Measurements from ENCODE around the gene MRPS15. TPM values are rescaled to one million over a fixed set of nuclear protein-coding genes. Genes with fewer than 3 reads are reported as not detected.

Gene MRPS15
- polyA plus RNA-seq, 3 donors: 36.2 to 68.1 (median 66.4) TPM

- Histone ChIP-seq H3K27ac (ENCODE audit: low read depth in 1 of 2, low read length in 2 of 2) (peak overlapping the region in 1 of 2 donors; percentile 29), H3K4me1 (ENCODE audit: control insufficient read depth in 1 of 2, insufficient read depth in 2 of 2, low read length in 2 of 2) (peaks cover 29 to 38% of the 10 kb centered on the region in 2 donors), H3K9me3 (replicated peaks in 1 of 2; ENCODE audit: control insufficient read depth in 1 of 2, insufficient read depth in 1 of 2, low read length in 2 of 2) (no peaks in the 10 kb centered on the region), H3K4me3 (replicated peaks in 1 of 3; ENCODE audit: low read depth in 2 of 3, low read length in 3 of 3) (no peak overlapping the region), H4K20me1 (ENCODE audit: insufficient read depth, low read length) (peaks cover 87% of the 10 kb centered on the region), H3K79me2 (ENCODE audit: insufficient read depth, low read length) (peaks cover 48% of the 10 kb centered on the region), H3K4me2 (replicated peaks; ENCODE audit: extremely low read depth, low read length, poor library complexity, severe bottlenecking) (no peak overlapping the region), H3K9ac (ENCODE audit: insufficient read depth, low read length, poor library complexity, severe bottlenecking) (no peak overlapping the region), H2AFZ (ENCODE audit: insufficient read depth, low read depth, low read length, poor library complexity, severe bottlenecking) (no peak overlapping the region), H3K36me3 (replicated peaks in 1 of 2; ENCODE audit: control insufficient read depth in 1 of 2, insufficient read depth in 2 of 2, low read length in 2 of 2) (peaks cover 82 to 93% of the 10 kb centered on the region in 2 donors), H3K27me3 (ENCODE audit: control insufficient read depth in 2 of 2, insufficient read depth in 2 of 2, low read length in 2 of 2) (no peaks in the 10 kb centered on the region)
- no peak for DNase-seq
- Mint-ChIP-seq H3K4me1 (peaks cover 37% of the 10 kb centered on the region), H3K9me3 (peaks cover 0 to 1% (median 0%) of the 10 kb centered on the region in 7 donors), H3K27ac (peak overlapping the region in 4 of 7 donors; percentile 19 to 88 (median 57)), H3K36me3 (peaks cover 81 to 99% of the 10 kb centered on the region in 2 donors), H3K27me3 (ENCODE audit: low read depth in 3 of 3) (peaks cover 0 to 1% (median 0%) of the 10 kb centered on the region in 3 donors), H3K4me3 (no peak overlapping the region)
- 100% methylated on average over 3 of the region's 5 CpGs for WGBS (ENCODE audit: insufficient coverage)
- intact Hi-C loops (cut with micrococcal nuclease): no loop called here
- TF ChIP-seq, protein P1, sequence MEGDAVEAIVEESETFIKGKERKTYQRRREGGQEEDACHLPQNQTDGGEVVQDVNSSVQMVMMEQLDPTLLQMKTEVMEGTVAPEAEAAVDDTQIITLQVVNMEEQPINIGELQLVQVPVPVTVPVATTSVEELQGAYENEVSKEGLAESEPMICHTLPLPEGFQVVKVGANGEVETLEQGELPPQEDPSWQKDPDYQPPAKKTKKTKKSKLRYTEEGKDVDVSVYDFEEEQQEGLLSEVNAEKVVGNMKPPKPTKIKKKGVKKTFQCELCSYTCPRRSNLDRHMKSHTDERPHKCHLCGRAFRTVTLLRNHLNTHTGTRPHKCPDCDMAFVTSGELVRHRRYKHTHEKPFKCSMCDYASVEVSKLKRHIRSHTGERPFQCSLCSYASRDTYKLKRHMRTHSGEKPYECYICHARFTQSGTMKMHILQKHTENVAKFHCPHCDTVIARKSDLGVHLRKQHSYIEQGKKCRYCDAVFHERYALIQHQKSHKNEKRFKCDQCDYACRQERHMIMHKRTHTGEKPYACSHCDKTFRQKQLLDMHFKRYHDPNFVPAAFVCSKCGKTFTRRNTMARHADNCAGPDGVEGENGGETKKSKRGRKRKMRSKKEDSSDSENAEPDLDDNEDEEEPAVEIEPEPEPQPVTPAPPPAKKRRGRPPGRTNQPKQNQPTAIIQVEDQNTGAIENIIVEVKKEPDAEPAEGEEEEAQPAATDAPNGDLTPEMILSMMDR (IDR thresholded peaks at IDR 0.05): no peak
These were observed 12.8 kb upstream of the MRPS15 start for GRCh38 chr1:36476945-36477344.

DNA sequence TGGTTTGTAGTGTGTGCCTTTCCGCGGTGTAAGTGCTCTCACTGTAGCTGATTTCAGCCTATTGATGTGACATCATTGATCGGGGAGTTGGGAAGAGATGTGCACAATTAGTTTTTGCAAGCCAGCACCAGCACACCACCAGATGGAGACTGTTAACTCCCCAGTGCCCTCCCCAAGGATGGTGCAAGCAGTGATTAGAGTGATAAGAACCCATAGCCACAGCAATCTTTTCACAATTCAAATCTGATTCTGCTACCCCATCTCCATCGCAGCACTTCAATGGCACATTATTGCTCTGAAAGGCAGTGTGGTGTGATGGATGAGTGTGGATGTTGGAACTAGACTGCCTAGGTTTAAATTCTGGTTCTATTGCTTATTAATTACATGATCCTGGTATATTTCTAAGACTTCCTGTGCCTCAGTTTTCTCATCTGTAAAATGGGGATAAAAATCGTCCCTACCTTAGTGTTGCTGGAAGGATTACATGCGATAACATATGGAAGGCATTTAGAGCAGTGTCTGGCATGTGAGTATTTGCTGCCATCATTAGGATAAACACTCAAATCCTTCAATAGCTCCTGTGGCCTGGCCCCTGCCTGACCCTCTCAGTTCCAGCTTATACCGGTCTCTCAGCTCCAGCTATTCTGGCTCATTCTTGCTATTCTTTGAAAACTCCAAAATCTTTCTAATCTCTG, 11.9 kb upstream of the MRPS15 start:
- intact Hi-C loops (cut with micrococcal nuclease): no loop called here
- Histone ChIP-seq H3K9me3 (replicated peaks in 1 of 2; ENCODE audit: control insufficient read depth in 1 of 2, insufficient read depth in 1 of 2, low read length in 2 of 2) (no peaks in the 10 kb centered on the region), H3K4me2 (replicated peaks; ENCODE audit: extremely low read depth, low read length, poor library complexity, severe bottlenecking) (no peak overlapping the region), H3K4me1 (ENCODE audit: control insufficient read depth in 1 of 2, insufficient read depth in 2 of 2, low read length in 2 of 2) (peaks cover 22 to 29% of the 10 kb centered on the region in 2 donors), H3K79me2 (ENCODE audit: insufficient read depth, low read length) (peaks cover 39% of the 10 kb centered on the region), H3K27ac (ENCODE audit: low read depth in 1 of 2, low read length in 2 of 2) (peak overlapping the region in 1 of 2 donors; percentile 29), H2AFZ (ENCODE audit: insufficient read depth, low read depth, low read length, poor library complexity, severe bottlenecking) (no peak overlapping the region), H4K20me1 (ENCODE audit: insufficient read depth, low read length) (peaks cover 89% of the 10 kb centered on the region), H3K27me3 (ENCODE audit: control insufficient read depth in 2 of 2, insufficient read depth in 2 of 2, low read length in 2 of 2) (no peaks in the 10 kb centered on the region), H3K9ac (ENCODE audit: insufficient read depth, low read length, poor library complexity, severe bottlenecking) (no peak overlapping the region), H3K4me3 (replicated peaks in 1 of 3; ENCODE audit: low read depth in 2 of 3, low read length in 3 of 3) (no peak overlapping the region), H3K36me3 (replicated peaks in 1 of 2; ENCODE audit: control insufficient read depth in 1 of 2, insufficient read depth in 2 of 2, low read length in 2 of 2) (peaks cover 88 to 100% of the 10 kb centered on the region in 2 donors)
- Mint-ChIP-seq H3K4me3 (no peak overlapping the region), H3K27me3 (ENCODE audit: low read depth in 3 of 3) (no peaks in the 10 kb centered on the region), H3K36me3 (peaks cover 81 to 99% of the 10 kb centered on the region in 2 donors), H3K4me1 (peaks cover 29% of the 10 kb centered on the region), H3K27ac (peak overlapping the region in 2 of 7 donors; percentile 18 to 42), H3K9me3 (no peaks in the 10 kb centered on the region)
- no peak for DNase-seq
- TF ChIP-seq, protein P1 (IDR thresholded peaks at IDR 0.05): no peak
- 100% methylated on average over 2 of the region's 7 CpGs for WGBS (ENCODE audit: insufficient coverage)

Measured in CD14-positive monocyte (primary cell).